GM23248 (cell line): ENCODE results near the gene MAU2.

Source experiments
- EZH2 ChIP-seq: fragments of 200-600 bp; sonication (generic); IDR thresholded peaks from 2 replicates; pipeline ENCODE4 v1.6.1; 2018; ENCODE audit warnings: antibody characterized with exemption, mild to moderate bottlenecking; ENCODE audit not compliant: insufficient read depth, poor library complexity, severe bottlenecking
- EZH2phosphoT487 ChIP-seq: fragments of 200-600 bp; sonication (generic); IDR thresholded peaks from 2 replicates; pipeline ENCODE4 v1.6.1; 2018; ENCODE audit warnings: antibody characterized with exemption, moderate library complexity, mild to moderate bottlenecking, low read depth; ENCODE audit not compliant: insufficient read depth

- no peak for TF ChIP-seq EZH2
- TF ChIP-seq EZH2phosphoT487, result no peak
Measured at GRCh38 chr19:19337120-19337519, 16.5 kb downstream of the MAU2 start.
